ENCODE measurements around the gene CDT1.

DNA sequence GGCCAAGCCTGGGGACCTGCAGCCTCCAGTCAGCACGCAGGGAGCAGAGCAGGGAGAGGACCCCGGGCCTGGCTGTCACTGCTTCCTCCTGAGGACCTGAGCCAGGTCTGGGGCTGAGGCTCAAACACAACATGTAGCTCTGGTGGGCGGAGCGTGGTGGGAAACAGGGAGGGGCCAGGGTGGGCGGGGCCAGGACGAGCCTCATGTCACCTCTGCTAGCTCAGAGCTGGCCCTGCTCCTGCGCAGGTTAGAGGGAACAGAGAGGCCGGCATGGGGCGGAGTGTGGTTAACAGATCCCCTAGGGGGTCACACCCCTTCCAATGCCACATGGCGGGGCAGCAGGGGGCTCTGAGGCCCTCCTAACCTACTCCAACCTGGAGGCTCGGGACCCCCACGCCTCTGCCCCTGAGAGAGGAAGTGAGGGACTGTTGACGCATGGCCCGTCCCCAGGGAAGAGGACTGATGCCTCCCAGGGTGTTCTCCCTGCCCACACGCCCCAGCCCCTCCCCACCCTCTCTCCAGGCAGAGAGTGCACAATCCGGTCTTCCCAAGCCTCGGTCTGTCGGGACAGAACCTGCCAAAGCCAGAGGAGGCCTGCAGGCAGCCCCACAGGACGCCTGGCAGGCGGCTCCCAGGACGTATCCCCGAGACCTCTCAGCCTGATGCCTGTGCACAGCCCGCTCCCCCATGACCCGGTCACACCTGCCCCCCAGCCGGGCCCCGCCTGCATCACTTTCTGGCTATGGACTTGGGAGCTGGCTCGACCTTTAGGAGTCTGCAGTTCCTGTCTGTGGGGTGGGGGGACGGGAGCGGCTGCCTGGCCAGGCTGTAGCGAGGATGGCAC, 33.8 kb upstream of the CDT1 start:
- TF ChIP-seq CTCF (IDR thresholded peaks at IDR 0.05; ENCODE audit: insufficient read depth, low read length, poor library complexity, severe bottlenecking) (no peak), EZH2phosphoT487 (conservative IDR thresholded peaks at IDR 0.05; ENCODE audit: low read length) (no peak)
